Measurements from ENCODE around the gene GHITM.
A peak's percentile ranks its signal among the peaks of the same experiment; 100 is the strongest.
"Not testable (repeated sequence)": the region's sequence is repeated elsewhere in the genome, so short reads cannot be mapped to it uniquely, and the experiment has no call there.

Gene GHITM

GRCh38 chr10:84147347-84147746, 8.0 kb downstream of the GHITM start:
- FAIRE-seq, result no peak
- no peak for DNase-seq (ENCODE audit: low spot score)

- not testable (repeated sequence) for FAIRE-seq
- DNase-seq (ENCODE audit: low spot score), result peak; percentile 31
Observed at GRCh38 chr10:84148006-84148597, 8.8 kb downstream of the GHITM start.

- DNase-seq (ENCODE audit: low spot score) (no peak), FAIRE-seq (no peak)
Observed at GRCh38 chr10:84149854-84150253, 10.5 kb downstream of the GHITM start.

GRCh38 chr10:84152769-84153168, 13.5 kb downstream of the GHITM start:
- DNase-seq (ENCODE audit: low spot score), result no peak
- no peak for FAIRE-seq

- FAIRE-seq (no peak), DNase-seq (ENCODE audit: low spot score) (no peak)
Observed at GRCh38 chr10:84155521-84155920, 16.2 kb downstream of the GHITM start.

GRCh38 chr10:84156009-84156408, 16.7 kb downstream of the GHITM start:
- FAIRE-seq (no peak), DNase-seq (ENCODE audit: low spot score) (no peak)

GRCh38 chr10:84156768-84157167, 17.5 kb downstream of the GHITM start:
- no peak for FAIRE-seq
- DNase-seq (ENCODE audit: low spot score), result no peak

- FAIRE-seq (no peak), DNase-seq (ENCODE audit: low spot score) (no peak)
Observed at GRCh38 chr10:84158061-84158460, 18.8 kb downstream of the GHITM start.

- DNase-seq (ENCODE audit: low spot score) (no peak), FAIRE-seq (no peak)
Observed at GRCh38 chr10:84158550-84158949, 19.2 kb downstream of the GHITM start.

GRCh38 chr10:84159076-84159685, 19.9 kb downstream of the GHITM start:
- DNase-seq (ENCODE audit: low spot score) (no peak), FAIRE-seq (no peak)

GRCh38 chr10:84160663-84161362, 21.5 kb downstream of the GHITM start:
- DNase-seq (ENCODE audit: low spot score) (no peak), FAIRE-seq (no peak)

- no peak for DNase-seq (ENCODE audit: low spot score)
- FAIRE-seq, result no peak
Observed at GRCh38 chr10:84163996-84164395, 24.7 kb downstream of the GHITM start.

GRCh38 chr10:84164442-84164841, 25.1 kb downstream of the GHITM start:
- no peak for DNase-seq (ENCODE audit: low spot score)
- FAIRE-seq, result no peak

- no peak for FAIRE-seq
Observed at GRCh38 chr10:84166620-84167288, 27.4 kb downstream of the GHITM start.

GRCh38 chr10:84167289-84167653, 28.0 kb downstream of the GHITM start:
- FAIRE-seq, result not testable (repeated sequence)

More at GRCh38 chr10:84166620-84167288, 27.4 kb downstream of the GHITM start:
- DNase-seq (ENCODE audit: low spot score), result no peak

GRCh38 chr10:84168382-84168781, 29.1 kb downstream of the GHITM start:
- not testable (repeated sequence) for DNase-seq (ENCODE audit: low spot score); FAIRE-seq

More at GRCh38 chr10:84167289-84167653, 28.0 kb downstream of the GHITM start:
- DNase-seq (ENCODE audit: low spot score), result not testable (repeated sequence)

GRCh38 chr10:84171237-84171636, 31.9 kb downstream of the GHITM start:
- FAIRE-seq; DNase-seq (ENCODE audit: low spot score): not testable (repeated sequence)

- DNase-seq (ENCODE audit: low spot score); FAIRE-seq: not testable (repeated sequence)
Observed at GRCh38 chr10:84171700-84172466, 32.6 kb downstream of the GHITM start.

GRCh38 chr10:84172467-84173356, 33.4 kb downstream of the GHITM start:
- DNase-seq (ENCODE audit: low spot score) (no peak), FAIRE-seq (no peak)

- DNase-seq (ENCODE audit: low spot score) (no peak), FAIRE-seq (no peak)
Observed at GRCh38 chr10:84173501-84173929, 34.2 kb downstream of the GHITM start, which contains the start of gene GPR15LG. Gene GPR15LG (plus strand): TSS chr10:84173801. CDS start chr10:84173852, 51 bp downstream.

Data from urothelium cell line (cell line).